Ascending aorta (tissue), 2 donors: ENCODE measurements around the gene NID2. TPM values are rescaled to one million over a fixed set of nuclear protein-coding genes. Genes with fewer than 3 reads are reported as not detected.
A peak's percentile ranks its signal among the peaks of the same experiment; 100 is the strongest.

Source experiments
- DNase-seq, 2 donors: peaks; one replicate each; pipeline ENCODE4 v3.0.0-alpha.2; 2019; ENCODE audit warnings: low spot score in 2 of 2
- H3K27ac ChIP-seq, 2 donors: fragments of 200-600 bp; sonication (generic); one replicate each; pipeline ENCODE4 v1.5.1; 2016 to 2017; ENCODE audit warnings: mild to moderate bottlenecking in 1 of 2
- H3K27me3 ChIP-seq: fragments of 200-600 bp; sonication (generic); one replicate; pipeline ENCODE4 v1.5.1; 2017
- H3K36me3 ChIP-seq, 2 donors: fragments of 200-600 bp; sonication (generic); one replicate each; pipeline ENCODE4 v1.5.1; 2016
- H3K4me1 ChIP-seq, 2 donors: fragments of 200-600 bp; sonication (generic); one replicate each; pipeline ENCODE4 v1.5.1; 2016 to 2017; ENCODE audit warnings: mild to moderate bottlenecking in 1 of 2
- H3K4me3 ChIP-seq, 2 donors: fragments of 200-600 bp; sonication (generic); one replicate each; pipeline ENCODE4 v1.5.1; 2016 to 2017; ENCODE audit warnings: mild to moderate bottlenecking in 1 of 2
- H3K9me3 ChIP-seq, 2 donors: fragments of 200-600 bp; sonication (generic); one replicate each; pipeline ENCODE4 v1.5.1; 2016
- intact Hi-C: fragments of 100-400 bp; cut with DNase I; formaldehyde crosslinking; loops from one replicate; pipeline ENCODE4 v1.15.1; 2023
- total RNA-seq: library from RNA; depleted of rRNA; stranded (reverse); fragments of >200 nt; gene quantifications from one replicate; pipeline ENCODE4 v1.1.0, GENCODE V29; 2016
- TF ChIP-seq, protein P1 (sequence below), 3 experiments: fragments of 200-600 bp in 2 of 3; fragments of 450-650 bp in 1 of 3; sonication (generic) in 2 of 3; IDR thresholded peaks; one replicate each; pipeline ENCODE4 v1.5.1; 2016 to 2019; ENCODE audit warnings: antibody characterized with exemption in 3 of 3, mild to moderate bottlenecking in 1 of 3, moderate library complexity in 1 of 3

Gene NID2
- total RNA-seq, 1 donor from 2014 or later, result 12.2 TPM

DNA sequence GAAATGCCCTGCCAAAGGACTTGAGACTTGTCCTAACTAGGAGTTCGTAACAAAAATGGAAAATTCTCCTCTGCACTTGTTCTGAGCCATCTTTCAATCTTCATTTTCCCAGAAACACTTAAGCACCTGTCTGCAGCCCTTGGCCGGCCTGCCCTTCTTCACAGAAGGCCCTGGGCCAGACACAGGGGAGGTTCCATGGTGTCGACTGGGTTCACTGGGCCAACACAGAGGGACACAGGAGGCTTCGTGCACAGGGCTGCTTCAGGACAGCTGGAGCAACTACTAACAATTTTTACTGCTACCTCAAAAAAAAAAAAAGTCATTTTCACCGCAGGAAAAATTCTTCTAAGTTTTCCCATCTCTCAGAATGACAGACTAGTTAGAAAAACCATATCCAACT lies 19.6 kb downstream of the NID2 start:
- Histone ChIP-seq H3K27ac (no peak overlapping the region), H3K36me3 (no peaks in the 10 kb centered on the region), H3K4me1 (peaks cover 15 to 50% of the 10 kb centered on the region in 2 donors), H3K27me3 (no peaks in the 10 kb centered on the region), H3K4me3 (no peak overlapping the region), H3K9me3 (no peaks in the 10 kb centered on the region)
- DNase-seq, result no peak
- intact Hi-C loops, result no loop called here
- TF ChIP-seq, protein P1, sequence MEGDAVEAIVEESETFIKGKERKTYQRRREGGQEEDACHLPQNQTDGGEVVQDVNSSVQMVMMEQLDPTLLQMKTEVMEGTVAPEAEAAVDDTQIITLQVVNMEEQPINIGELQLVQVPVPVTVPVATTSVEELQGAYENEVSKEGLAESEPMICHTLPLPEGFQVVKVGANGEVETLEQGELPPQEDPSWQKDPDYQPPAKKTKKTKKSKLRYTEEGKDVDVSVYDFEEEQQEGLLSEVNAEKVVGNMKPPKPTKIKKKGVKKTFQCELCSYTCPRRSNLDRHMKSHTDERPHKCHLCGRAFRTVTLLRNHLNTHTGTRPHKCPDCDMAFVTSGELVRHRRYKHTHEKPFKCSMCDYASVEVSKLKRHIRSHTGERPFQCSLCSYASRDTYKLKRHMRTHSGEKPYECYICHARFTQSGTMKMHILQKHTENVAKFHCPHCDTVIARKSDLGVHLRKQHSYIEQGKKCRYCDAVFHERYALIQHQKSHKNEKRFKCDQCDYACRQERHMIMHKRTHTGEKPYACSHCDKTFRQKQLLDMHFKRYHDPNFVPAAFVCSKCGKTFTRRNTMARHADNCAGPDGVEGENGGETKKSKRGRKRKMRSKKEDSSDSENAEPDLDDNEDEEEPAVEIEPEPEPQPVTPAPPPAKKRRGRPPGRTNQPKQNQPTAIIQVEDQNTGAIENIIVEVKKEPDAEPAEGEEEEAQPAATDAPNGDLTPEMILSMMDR (IDR thresholded peaks at IDR 0.05), result no peak

DNA sequence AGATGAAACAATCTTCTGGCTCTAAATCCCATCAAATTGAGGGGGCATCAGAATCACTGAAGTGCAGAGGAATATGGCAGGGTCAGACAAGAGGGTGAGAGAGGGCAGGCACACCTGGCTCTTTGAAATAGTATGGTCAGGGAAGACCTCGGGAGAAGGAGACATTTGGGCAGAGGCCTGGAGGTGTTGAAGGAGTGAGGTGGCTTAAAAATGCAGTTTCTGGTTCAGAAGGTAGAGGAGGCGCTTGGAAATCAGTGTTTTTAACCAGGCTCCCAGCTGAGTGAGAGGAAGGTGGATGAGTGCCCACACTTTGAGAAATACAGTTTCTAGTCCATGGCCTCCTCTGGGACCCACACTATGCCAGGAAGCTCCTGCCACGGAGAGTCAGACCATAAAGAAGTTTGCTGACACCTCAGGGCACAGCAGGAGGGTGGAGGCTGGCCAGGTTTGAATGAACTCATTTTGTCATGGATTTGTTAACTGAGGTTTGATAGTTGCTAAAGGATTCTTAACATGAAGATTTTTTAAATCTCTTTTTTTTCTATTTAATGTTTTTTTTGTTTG lies 20.1 kb downstream of the NID2 start:
- H3K9me3 ChIP-seq, result no peaks in the 10 kb centered on the region
- peaks cover 15 to 51% of the 10 kb centered on the region in 2 donors for H3K4me1 ChIP-seq
- TF ChIP-seq, protein P1 (IDR thresholded peaks at IDR 0.05), result no peak
- H3K36me3 ChIP-seq, result no peaks in the 10 kb centered on the region
- intact Hi-C loops, result no loop called here
- H3K27ac ChIP-seq, result no peak overlapping the region
- no peaks in the 10 kb centered on the region for H3K27me3 ChIP-seq
- no peak overlapping the region for H3K4me3 ChIP-seq
- peak in 1 of 2 donors; percentile 79 for DNase-seq

DNA sequence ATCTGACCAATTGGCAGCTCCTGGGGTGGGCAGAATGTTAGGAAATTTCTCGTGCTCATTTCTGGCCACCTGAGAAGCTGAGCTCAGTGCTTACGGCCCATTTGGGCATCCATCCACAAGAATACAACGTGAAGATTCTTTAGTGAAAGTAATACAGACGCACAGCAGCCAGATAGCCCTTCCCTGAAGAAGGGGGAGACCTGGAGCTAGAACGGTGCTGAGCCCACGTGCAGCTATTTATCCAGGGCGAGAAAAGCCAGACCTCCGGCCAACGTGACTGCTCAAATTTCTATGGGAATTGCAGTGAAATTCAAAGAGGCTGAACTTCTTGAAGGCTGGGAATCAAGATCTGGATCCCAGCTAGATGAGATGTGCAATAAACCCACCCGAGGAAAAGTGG lies 20.7 kb downstream of the NID2 start:
- no peaks in the 10 kb centered on the region for H3K27me3 ChIP-seq
- intact Hi-C loops, result no loop called here
- H3K4me1 ChIP-seq, result peaks cover 15 to 57% of the 10 kb centered on the region in 2 donors
- TF ChIP-seq, protein P1 (IDR thresholded peaks at IDR 0.05), result no peak
- no peak for DNase-seq
- no peak overlapping the region for H3K27ac ChIP-seq
- no peaks in the 10 kb centered on the region for H3K9me3 ChIP-seq
- H3K36me3 ChIP-seq, result no peaks in the 10 kb centered on the region
- no peak overlapping the region for H3K4me3 ChIP-seq

GRCh38 chr14:52046376-52046917 lies 22.4 kb downstream of the NID2 start:
- H3K36me3 ChIP-seq, result no peaks in the 10 kb centered on the region
- no peaks in the 10 kb centered on the region for H3K27me3 ChIP-seq
- TF ChIP-seq, protein P1 (IDR thresholded peaks at IDR 0.05), result no peak
- H3K9me3 ChIP-seq, result no peaks in the 10 kb centered on the region
- peak overlapping the region in 1 of 2 donors; percentile 72 for H3K27ac ChIP-seq
- DNase-seq, result no peak
- no peak overlapping the region for H3K4me3 ChIP-seq
- peaks cover 2 to 47% of the 10 kb centered on the region in 2 donors for H3K4me1 ChIP-seq
- intact Hi-C loops, result no loop called here

GRCh38 chr14:52044791-52045522 lies 23.9 kb downstream of the NID2 start:
- Histone ChIP-seq H3K27ac (peak overlapping the region; percentile 72), H3K36me3 (no peaks in the 10 kb centered on the region), H3K4me3 (no peak overlapping the region), H3K4me1 (peaks cover 2 to 46% of the 10 kb centered on the region in 2 donors), H3K9me3 (no peaks in the 10 kb centered on the region), H3K27me3 (no peaks in the 10 kb centered on the region)
- DNase-seq, result peak in 1 of 2 donors; percentile 79
- TF ChIP-seq, protein P1 (IDR thresholded peaks at IDR 0.05), result no peak
- intact Hi-C loops, result loop anchor here (2.0 kb wide), 1 partner anchor 24 kb away; the partner anchor contains the start of gene NID2
